Liver (tissue), 9 donors: ENCODE data around the gene C22orf23. TPM values are rescaled to one million over a fixed set of nuclear protein-coding genes. Genes with fewer than 3 reads are reported as not detected.

Source experiments
- DNase-seq: peaks from one replicate; pipeline ENCODE4 v3.0.0-alpha.2; 2017; ENCODE audit warnings: low spot score
- H3K27ac ChIP-seq, 2 donors: one replicate each; pipeline ENCODE4 v1.7.0; 2013; ENCODE audit warnings: inconsistent platforms in 2 of 2, low read length in 2 of 2, control low read depth in 1 of 2, low read depth in 1 of 2, mild to moderate bottlenecking in 1 of 2
- H3K27me3 ChIP-seq, 4 donors: one replicate each; pipeline versions ENCODE4 v1.6.1 to v1.7.0; 2013; ENCODE audit warnings: low read length in 3 of 4, inconsistent platforms in 1 of 4, mild to moderate bottlenecking in 1 of 4, moderate library complexity in 1 of 4; ENCODE audit not compliant: control insufficient read depth in 4 of 4, insufficient read depth in 4 of 4
- H3K36me3 ChIP-seq, 4 donors: one replicate each; pipeline versions ENCODE4 v1.6.1 to v1.7.0; 2013; ENCODE audit warnings: low read length in 3 of 4, mild to moderate bottlenecking in 3 of 4, low read depth in 1 of 4, moderate library complexity in 1 of 4; ENCODE audit not compliant: control insufficient read depth in 4 of 4, insufficient read depth in 3 of 4
- H3K4me1 ChIP-seq, 4 donors: one replicate each; pipeline versions ENCODE4 v1.6.1 to v1.7.0; 2013; ENCODE audit warnings: low read length in 3 of 4, mild to moderate bottlenecking in 3 of 4, moderate library complexity in 1 of 4; ENCODE audit not compliant: control insufficient read depth in 4 of 4, insufficient read depth in 4 of 4
- H3K4me3 ChIP-seq, 3 donors: one replicate each; pipeline versions ENCODE4 v1.6.1 to v1.7.0; 2013; ENCODE audit warnings: low read length in 3 of 3, control low read depth in 1 of 3, low read depth in 1 of 3, mild to moderate bottlenecking in 1 of 3
- H3K9ac ChIP-seq, 2 donors: one replicate each; pipeline ENCODE4 v1.7.0; 2013; ENCODE audit warnings: low read length in 2 of 2, mild to moderate bottlenecking in 2 of 2, moderate library complexity in 2 of 2, control low read depth in 1 of 2, low read depth in 1 of 2
- H3K9me3 ChIP-seq, 4 donors: one replicate each; pipeline versions ENCODE4 v1.6.1 to v1.7.0; 2013; ENCODE audit warnings: low read length in 3 of 4; ENCODE audit not compliant: control insufficient read depth in 4 of 4
- ATF3 ChIP-seq: IDR thresholded peaks from 2 replicates; pipeline ENCODE4 v1.6.1; 2016; ENCODE audit warnings: antibody characterized with exemption
- EGR1 ChIP-seq, 2 donors: IDR thresholded peaks; 2 replicates each; pipeline ENCODE4 v1.6.1; 2016 to 2018; ENCODE audit warnings: antibody characterized with exemption in 2 of 2, low read depth in 2 of 2
- FOXA1 ChIP-seq: IDR thresholded peaks from 2 replicates; pipeline ENCODE4 v1.6.1; 2016; ENCODE audit warnings: antibody characterized with exemption
- FOXA2 ChIP-seq: IDR thresholded peaks from 2 replicates; pipeline ENCODE4 v1.6.1; 2016; ENCODE audit warnings: antibody characterized with exemption
- GABPA ChIP-seq, 2 donors: IDR thresholded peaks in 1 of 2; conservative IDR thresholded peaks in 1 of 2; 2 replicates each; pipeline ENCODE4 v1.6.1; 2016; ENCODE audit warnings: antibody characterized with exemption in 2 of 2, mild to moderate bottlenecking in 1 of 2, moderate library complexity in 1 of 2
- HNF4A ChIP-seq, 2 donors: conservative IDR thresholded peaks; 2 replicates each; pipeline ENCODE4 v1.6.1; 2016; ENCODE audit warnings: antibody characterized with exemption in 2 of 2, mild to moderate bottlenecking in 2 of 2
- HNF4G ChIP-seq: IDR thresholded peaks from 2 replicates; pipeline ENCODE4 v1.6.1; 2016; ENCODE audit warnings: antibody characterized with exemption
- JUND ChIP-seq, 2 donors: IDR thresholded peaks; 2 replicates each; pipeline ENCODE4 v1.6.1; 2016; ENCODE audit warnings: antibody characterized with exemption in 2 of 2
- NR2F2 ChIP-seq: IDR thresholded peaks from 2 replicates; pipeline ENCODE4 v1.6.1; 2016; ENCODE audit warnings: antibody characterized with exemption
- RAD21 ChIP-seq, 2 donors: IDR thresholded peaks; 2 replicates each; pipeline ENCODE4 v1.6.1; 2016; ENCODE audit warnings: antibody characterized with exemption in 2 of 2, mild to moderate bottlenecking in 2 of 2
- REST ChIP-seq: IDR thresholded peaks from 2 replicates; pipeline ENCODE4 v1.6.1; 2016; ENCODE audit warnings: antibody characterized with exemption, mild to moderate bottlenecking
- RXRA ChIP-seq, 2 donors: IDR thresholded peaks; 2 replicates each; pipeline ENCODE4 v1.6.1; 2017 to 2018; ENCODE audit warnings: antibody characterized with exemption in 2 of 2, mild to moderate bottlenecking in 1 of 2
- SP1 ChIP-seq: IDR thresholded peaks from 2 replicates; pipeline ENCODE4 v1.6.1; 2018; ENCODE audit warnings: antibody characterized with exemption, mild to moderate bottlenecking
- TAF1 ChIP-seq: conservative IDR thresholded peaks from 2 replicates; pipeline ENCODE4 v1.6.1; 2016; ENCODE audit warnings: antibody characterized with exemption, mild to moderate bottlenecking
- YY1 ChIP-seq: IDR thresholded peaks from 2 replicates; pipeline ENCODE4 v1.6.1; 2016; ENCODE audit warnings: antibody characterized with exemption, mild to moderate bottlenecking
- WGBS: extraction: QIAGEN DNeasy Blood & Tissue Kit; methylation state at CpG from one replicate; pipeline ENCODE4 v1.1.7; 2013; 5-methylcytosine and 5-hydroxymethylcytosine counted together
- polyA plus RNA-seq, 2 donors: library from polyadenylated mRNA; stranded (reverse) in 1 of 2; unstranded in 1 of 2; fragments of 200-250 nt in 1 of 2; fragments of >200 nt in 1 of 2; fragmentation: Nextera tagmentation in 1 of 2; extraction: Ambion mirVana in 1 of 2; gene quantifications; one replicate each; pipeline versions ENCODE4 v1.2.1 to v1.2.3, GENCODE V29; 2013 to 2015
- total RNA-seq, 2 donors: library from RNA; depleted of rRNA; stranded (reverse); fragments of >200 nt; gene quantifications; one replicate each; pipeline ENCODE4 v1.2.3, GENCODE V29; 2014
- TF ChIP-seq, protein P1 (sequence below): IDR thresholded peaks from 2 replicates; pipeline ENCODE4 v1.6.1; 2016; ENCODE audit warnings: antibody characterized with exemption
- TF ChIP-seq, protein P2 (sequence below): IDR thresholded peaks from 2 replicates; pipeline ENCODE4 v1.6.1; 2016; ENCODE audit warnings: antibody characterized with exemption
- TF ChIP-seq, protein P3 (sequence below): fragments of 150-350 bp; IDR thresholded peaks from 2 replicates; pipeline ENCODE4 v1.5.1; 2017; ENCODE audit warnings: improper control_type of control experiment, low read depth, low read length; ENCODE audit not compliant: missing input control
- donor health status: healthy.
- donor health status: healthy.
- donor health status: healthy.
- donor health status: healthy.
- donor health status: healthy.

C22orf23 gene
- total and polyA plus RNA-seq, 4 donors, result 0.02 TPM; not detected in 3

GRCh38 chr22:37990862-37991261 is 37.5 kb upstream of the C22orf23 start:
- TF ChIP-seq HNF4A (conservative IDR thresholded peaks at IDR 0.05) (no peak), RXRA (IDR thresholded peaks at IDR 0.05) (no peak), NR2F2 (no peak), REST (no peak), SP1 (no peak), HNF4G (no peak), FOXA2 (no peak), ATF3 (no peak), EGR1 (IDR thresholded peaks at IDR 0.05; ENCODE audit: low read depth in 2 of 2) (no peak), RAD21 (IDR thresholded peaks at IDR 0.05) (no peak), YY1 (no peak), GABPA (IDR thresholded peaks at IDR 0.05 in 1 of 2, conservative IDR thresholded peaks at IDR 0.05 in 1 of 2) (no peak), TAF1 (no peak), JUND (IDR thresholded peaks at IDR 0.05) (no peak), FOXA1 (no peak)
- TF ChIP-seq, protein P1, sequence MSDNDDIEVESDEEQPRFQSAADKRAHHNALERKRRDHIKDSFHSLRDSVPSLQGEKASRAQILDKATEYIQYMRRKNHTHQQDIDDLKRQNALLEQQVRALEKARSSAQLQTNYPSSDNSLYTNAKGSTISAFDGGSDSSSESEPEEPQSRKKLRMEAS, result no peak
- TF ChIP-seq, protein P2, sequence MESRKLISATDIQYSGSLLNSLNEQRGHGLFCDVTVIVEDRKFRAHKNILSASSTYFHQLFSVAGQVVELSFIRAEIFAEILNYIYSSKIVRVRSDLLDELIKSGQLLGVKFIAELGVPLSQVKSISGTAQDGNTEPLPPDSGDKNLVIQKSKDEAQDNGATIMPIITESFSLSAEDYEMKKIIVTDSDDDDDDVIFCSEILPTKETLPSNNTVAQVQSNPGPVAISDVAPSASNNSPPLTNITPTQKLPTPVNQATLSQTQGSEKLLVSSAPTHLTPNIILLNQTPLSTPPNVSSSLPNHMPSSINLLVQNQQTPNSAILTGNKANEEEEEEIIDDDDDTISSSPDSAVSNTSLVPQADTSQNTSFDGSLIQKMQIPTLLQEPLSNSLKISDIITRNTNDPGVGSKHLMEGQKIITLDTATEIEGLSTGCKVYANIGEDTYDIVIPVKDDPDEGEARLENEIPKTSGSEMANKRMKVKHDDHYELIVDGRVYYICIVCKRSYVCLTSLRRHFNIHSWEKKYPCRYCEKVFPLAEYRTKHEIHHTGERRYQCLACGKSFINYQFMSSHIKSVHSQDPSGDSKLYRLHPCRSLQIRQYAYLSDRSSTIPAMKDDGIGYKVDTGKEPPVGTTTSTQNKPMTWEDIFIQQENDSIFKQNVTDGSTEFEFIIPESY, result no peak
- TF ChIP-seq, protein P3, sequence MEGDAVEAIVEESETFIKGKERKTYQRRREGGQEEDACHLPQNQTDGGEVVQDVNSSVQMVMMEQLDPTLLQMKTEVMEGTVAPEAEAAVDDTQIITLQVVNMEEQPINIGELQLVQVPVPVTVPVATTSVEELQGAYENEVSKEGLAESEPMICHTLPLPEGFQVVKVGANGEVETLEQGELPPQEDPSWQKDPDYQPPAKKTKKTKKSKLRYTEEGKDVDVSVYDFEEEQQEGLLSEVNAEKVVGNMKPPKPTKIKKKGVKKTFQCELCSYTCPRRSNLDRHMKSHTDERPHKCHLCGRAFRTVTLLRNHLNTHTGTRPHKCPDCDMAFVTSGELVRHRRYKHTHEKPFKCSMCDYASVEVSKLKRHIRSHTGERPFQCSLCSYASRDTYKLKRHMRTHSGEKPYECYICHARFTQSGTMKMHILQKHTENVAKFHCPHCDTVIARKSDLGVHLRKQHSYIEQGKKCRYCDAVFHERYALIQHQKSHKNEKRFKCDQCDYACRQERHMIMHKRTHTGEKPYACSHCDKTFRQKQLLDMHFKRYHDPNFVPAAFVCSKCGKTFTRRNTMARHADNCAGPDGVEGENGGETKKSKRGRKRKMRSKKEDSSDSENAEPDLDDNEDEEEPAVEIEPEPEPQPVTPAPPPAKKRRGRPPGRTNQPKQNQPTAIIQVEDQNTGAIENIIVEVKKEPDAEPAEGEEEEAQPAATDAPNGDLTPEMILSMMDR, result no peak
- H3K36me3 ChIP-seq, result no peaks in the 10 kb centered on the region
- H3K27ac ChIP-seq, result no peak overlapping the region
- WGBS, result 93% methylated on average over 7 of the region's 7 CpGs
- no peak overlapping the region for H3K4me3 ChIP-seq
- no peaks in the 10 kb centered on the region for H3K4me1 ChIP-seq
- no peaks in the 10 kb centered on the region for H3K27me3 ChIP-seq
- no peak overlapping the region for H3K9ac ChIP-seq
- H3K9me3 ChIP-seq, result no peaks in the 10 kb centered on the region
- DNase-seq, result no peak
